Activated effector memory CD4-positive, alpha-beta T cell treated with anti-CD3 and anti-CD28 coated beads, Interleukin-2, amount 50 U/mL, for 16 hours (primary cell): ENCODE results near the gene SCAF4.

Experiments
- DNase-seq: peaks from one replicate; pipeline ENCODE4 v3.0.0-alpha.2; 2020

Gene SCAF4

GRCh38 chr21:31735511-31735992 lies 3.6 kb upstream of the SCAF4 start:
- DNase-seq = no peak

GRCh38 chr21:31733551-31734149 lies 1.7 kb upstream of the SCAF4 start:
- no peak for DNase-seq

- DNase-seq = peak; percentile 67
Measured at GRCh38 chr21:31732597-31733550, 956 bp upstream of the SCAF4 start.

DNA sequence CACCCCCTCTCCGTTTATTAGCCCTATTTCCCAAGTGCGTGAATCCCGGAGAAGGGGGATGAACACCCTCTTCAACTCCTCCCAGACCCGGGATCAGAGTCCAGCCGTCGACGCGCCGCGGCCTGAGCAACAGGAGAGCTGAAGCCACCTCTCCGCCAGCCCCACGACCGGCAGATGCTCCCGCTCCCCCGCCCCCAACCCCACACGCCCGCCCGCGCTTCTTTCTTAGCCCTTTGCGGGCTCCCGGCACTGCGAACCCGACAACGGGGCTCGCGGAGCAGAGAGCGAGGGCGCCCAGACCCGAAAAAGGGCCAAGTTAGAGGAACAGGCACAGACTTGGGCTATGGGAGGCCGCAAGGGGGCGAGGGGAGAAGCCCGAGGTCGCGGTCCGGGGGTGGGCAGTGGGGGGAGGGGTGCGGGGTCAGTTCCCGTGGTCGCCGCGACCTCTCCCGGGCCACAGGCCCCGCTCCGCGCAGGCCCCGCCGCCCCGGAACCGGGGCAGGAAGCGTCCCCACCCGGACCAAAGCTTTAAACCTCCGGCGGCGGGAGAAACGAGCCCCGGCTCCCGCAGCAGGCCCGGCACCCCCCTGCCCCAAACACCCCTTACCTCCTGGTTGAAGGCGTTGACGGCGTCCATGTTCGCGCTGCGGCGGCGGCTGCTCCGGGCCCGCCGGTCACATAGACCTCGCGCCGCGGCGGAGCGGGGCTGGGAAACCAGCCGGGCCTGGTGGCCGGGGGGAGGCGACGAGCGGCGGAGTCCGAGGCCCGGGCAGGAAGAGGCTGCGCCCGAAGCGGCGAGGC lies 662 bp downstream of the SCAF4 start:
- peak; percentile 83 for DNase-seq

- DNase-seq = no peak
Measured at GRCh38 chr21:31730712-31731055, 1.2 kb downstream of the SCAF4 start.

DNA sequence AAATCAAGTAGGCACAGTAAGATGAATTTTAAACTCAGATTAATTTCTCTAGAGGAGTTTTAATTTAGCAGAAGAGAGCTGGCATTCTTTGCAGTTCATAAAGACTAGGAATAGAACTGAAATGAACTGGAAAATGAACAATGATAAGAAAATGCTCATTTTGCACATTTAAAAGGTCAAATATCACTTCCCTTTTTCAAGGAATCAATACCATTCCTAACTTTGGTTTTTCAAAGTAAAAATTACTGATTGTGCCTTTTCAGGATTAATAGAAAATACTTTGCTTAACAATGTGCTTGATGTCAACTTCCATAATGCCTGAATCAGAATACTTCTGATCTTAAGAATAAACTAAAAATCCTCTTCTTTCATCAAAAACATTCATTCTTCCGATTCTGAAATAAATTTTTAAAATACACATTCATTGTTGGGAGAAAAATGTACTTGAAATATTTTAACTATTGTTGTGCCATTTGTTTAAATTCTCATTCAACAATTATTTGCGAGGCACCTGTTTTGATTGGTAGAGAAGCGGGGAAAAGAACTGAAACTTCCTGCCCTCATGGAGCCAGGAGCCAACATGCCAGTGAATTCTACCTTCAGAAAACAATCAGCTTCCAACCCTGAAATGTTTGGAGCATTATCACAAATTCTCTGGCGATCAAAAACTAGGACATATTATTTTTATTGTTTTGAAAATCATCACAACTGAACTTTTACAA lies 2.1 kb downstream of the SCAF4 start:
- DNase-seq = no peak

DNA sequence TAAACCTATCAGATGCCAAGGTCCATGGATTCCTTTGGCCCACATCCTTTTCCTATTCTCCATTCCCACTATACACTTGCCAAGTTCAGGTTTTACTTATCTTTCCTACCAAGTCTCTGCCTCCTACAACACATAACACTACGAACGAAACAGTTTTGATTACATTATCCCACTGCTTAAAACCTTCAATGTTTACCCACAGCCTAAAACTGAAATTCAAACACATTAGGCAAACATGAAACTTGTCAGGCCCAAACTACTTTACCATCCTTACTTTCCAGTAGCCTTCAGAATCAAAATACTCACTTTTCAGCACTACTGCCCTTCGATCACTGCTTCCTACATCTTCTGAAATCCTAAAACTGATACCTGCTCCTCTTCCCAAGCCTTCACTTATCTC lies 3.0 kb downstream of the SCAF4 start:
- DNase-seq = no peak

DNA sequence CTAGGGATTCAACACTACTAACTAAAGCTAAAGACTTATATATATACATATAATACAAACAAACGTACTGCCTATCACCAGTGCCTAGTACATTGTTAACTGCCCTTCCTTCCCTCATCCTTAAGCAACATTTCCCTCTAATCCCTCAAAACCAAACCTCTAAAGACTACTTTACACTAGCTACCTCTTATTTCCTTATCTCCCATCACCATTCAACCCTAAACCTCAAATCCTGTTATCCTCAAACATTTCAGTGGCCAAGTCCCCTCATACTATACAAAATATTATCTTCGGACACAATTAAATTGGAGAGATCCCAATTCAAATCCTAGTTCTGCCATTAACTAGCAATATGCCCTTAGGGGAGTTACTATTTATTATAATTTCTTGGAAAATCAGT lies 3.7 kb downstream of the SCAF4 start:
- no peak for DNase-seq

DNA sequence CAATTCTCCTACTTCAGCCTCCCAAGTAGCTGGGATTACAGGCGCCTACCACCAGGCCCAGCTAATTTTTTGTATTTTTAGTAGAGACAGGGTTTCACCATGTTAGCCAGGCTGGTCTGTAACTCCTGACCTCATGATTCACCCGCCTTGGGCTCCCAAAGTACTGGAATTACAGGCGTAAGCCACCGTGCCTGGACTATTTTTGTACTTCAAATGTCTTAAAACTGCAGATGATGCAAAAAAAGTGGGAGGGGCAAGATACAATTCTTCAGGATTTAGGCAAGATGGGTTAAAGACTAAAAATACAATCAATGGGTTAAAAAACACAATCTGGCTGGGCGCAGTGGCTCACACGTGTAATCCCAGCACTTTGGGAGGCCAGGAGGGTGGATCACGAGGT lies 4.7 kb downstream of the SCAF4 start:
- DNase-seq = no peak

- no peak for DNase-seq
Measured at GRCh38 chr21:31726407-31726806, 5.5 kb downstream of the SCAF4 start.

GRCh38 chr21:31725202-31725839 lies 6.6 kb downstream of the SCAF4 start:
- no peak for DNase-seq

- DNase-seq = no peak
Measured at GRCh38 chr21:31724552-31724951, 7.4 kb downstream of the SCAF4 start.

DNA sequence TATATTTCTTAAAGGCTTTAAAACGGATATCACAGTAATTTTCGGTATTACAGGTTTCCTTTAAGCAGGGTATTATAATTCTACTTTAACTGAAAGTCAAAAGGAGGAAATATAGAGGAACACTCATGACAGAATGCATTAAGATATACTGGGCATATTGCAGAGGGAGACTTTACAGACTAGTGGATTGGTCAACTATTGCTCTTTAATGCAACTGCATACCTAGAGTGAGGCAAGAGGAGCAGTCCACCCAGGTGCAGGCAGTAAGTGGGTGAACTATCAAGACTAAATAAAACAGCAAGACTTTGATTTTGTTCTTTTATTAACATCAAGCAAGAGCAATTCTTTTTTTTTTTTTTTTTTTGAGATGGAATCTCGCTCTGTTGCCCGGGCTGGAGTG lies 10.5 kb downstream of the SCAF4 start:
- no peak for DNase-seq

DNA sequence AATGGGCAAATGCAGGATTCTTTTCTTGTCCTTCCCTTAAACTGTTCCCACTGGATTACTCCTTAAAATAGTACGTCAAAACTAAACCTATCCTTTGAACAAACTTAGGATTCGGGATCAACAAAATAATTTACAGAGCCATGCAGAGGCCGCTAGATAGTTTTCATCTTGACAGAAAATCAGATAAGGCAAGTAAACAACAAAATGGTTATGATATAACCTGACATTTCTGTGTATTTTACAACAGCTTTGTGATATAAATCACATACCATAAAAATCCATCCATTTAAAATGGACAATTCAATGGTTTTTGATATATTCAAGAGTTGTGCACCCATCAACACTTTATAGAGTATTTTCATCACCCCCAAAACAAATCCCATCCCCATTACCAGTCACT lies 11.2 kb downstream of the SCAF4 start:
- no peak for DNase-seq

GRCh38 chr21:31720330-31720729 lies 11.6 kb downstream of the SCAF4 start:
- no peak for DNase-seq

DNA sequence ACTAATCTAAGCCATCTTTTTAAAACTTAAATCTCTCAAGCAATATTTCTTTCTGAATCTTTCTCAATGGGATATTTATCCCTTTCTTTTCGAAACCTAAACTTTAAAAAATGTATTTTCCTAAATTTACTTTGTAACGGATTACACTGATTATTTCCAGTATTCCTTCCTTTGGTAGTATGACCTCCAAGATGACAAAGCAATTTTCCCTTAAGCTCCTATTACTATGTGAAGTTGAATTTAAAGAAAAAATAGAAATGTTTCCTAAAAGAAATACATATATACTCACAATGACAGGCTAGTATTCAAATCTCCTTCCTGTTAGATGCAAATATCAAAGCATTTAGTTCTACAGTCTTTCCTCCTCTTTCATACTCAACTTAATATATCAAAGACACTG lies 15.8 kb downstream of the SCAF4 start:
- no peak for DNase-seq

DNA sequence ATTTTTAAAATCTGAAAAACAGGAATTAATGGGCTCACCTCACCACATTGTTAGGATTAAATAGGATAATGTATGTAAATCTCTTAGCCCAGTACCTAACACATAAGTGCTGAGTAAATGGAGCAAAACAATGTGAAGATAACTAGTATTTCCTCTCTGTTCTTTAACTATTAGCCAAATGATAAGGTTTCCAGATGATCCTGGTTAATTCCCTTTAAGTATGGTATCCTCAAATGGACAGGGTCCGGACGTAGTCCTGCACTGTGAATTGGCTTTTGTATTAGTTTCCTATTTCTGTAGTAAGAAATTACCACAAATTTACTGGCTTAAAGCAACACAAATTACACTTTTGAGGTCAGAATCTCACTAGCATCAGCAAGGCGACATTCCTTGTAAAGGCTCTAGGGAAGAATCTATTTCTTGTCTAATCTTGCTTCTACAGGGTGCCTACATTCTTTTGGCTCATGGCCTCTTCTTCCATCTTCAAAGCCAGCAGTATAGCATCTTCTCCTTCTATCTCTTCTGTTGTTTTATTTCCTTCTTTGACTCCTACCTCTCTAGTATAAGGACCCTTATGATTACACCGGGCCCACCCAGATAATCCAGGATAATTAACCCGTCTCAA lies 17.1 kb downstream of the SCAF4 start:
- DNase-seq = no peak

- no peak for DNase-seq
Measured at GRCh38 chr21:31713973-31714740, 17.8 kb downstream of the SCAF4 start.

- no peak for DNase-seq
Measured at GRCh38 chr21:31713115-31713514, 18.8 kb downstream of the SCAF4 start.

GRCh38 chr21:31711745-31712285 lies 20.1 kb downstream of the SCAF4 start:
- DNase-seq = no peak

GRCh38 chr21:31711326-31711725 lies 20.6 kb downstream of the SCAF4 start:
- DNase-seq = no peak
